ENCODE measurements around the gene ATXN7.

Gene ATXN7

DNA sequence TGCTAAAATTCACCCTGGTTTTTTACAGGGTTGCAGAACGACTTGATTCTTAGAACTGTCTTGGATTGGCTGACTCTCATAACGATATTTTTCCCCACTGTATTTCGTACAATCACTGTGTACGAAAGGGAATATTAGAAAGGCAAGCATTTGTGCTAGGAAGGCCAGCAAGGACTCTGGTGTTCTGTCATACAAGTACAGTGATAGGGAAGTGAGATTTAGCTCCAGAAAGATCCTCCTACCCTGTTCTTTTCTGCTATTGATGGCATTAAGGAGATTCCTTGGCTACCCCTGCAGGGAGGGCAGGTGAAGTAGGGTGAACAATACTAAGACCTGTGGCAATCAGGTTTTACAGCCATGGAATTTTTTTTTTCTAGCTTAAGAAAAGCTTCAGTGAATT lies 102.3 kb downstream of the ATXN7 start:
- no peak for DNase-seq

DNA sequence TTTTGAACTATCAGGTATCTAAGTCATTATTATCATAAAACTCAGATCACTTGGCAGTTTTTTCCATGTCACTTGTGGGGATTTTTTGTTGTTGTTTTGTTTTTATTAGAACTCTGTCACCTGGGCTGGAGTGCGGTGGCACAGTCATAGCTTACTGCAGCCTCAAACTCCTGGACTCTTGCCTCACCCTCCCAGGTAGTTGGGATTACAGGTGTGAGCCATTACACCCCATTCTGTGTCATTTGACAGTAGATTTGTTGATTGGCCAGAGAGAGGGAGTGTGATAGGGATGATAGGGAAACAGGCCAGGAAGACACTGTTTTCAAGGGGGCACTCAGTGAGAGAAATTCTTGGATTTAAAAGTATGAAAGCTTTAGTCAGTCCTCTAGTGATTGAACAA lies 103.2 kb downstream of the ATXN7 start:
- no peak for DNase-seq

DNA sequence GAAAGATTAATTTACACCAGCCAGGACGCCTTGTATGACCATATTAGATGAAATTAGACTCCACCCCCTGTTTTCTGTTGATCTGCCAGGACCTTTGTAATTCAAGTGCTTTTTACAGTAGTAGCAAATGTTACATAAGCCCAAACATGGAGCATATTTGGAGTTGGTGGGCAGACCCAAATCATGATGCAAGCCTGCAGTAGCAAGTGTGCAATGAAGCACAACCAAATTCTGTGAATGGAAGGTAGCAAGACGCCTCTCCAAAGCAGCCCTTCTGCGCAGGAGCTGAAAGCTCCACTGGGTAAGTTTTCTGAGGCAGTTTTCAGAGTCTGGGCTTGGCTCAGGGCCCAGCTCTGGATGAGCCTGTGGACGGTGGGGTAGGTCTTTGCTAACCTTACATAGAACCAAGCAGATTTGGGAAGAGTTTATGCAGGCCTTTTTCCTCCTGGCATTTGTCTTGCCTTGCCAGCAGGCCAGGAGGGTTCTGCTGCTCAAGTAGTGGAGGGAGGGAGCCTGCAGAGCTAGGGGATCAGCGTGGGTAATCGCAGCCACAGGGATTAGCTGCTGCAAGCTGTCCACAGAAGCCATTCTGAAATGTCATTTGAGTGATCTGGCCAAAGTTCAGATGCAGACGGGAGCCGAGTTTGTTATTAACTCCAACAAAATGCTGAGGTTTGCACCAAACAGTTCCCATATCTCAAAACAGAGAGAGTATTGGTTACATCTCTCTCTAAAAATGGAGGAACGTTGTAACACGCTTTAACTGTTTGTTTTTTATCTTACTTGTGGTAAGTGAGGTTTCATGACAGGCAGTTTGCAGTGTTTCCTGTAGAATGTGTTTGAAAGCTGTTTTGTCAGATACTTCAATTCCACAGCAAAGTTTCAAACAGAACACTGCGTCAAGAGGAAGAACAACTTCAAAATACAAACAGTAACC lies 104.3 kb downstream of the ATXN7 start:
- DNase-seq: peak; percentile 66

DNA sequence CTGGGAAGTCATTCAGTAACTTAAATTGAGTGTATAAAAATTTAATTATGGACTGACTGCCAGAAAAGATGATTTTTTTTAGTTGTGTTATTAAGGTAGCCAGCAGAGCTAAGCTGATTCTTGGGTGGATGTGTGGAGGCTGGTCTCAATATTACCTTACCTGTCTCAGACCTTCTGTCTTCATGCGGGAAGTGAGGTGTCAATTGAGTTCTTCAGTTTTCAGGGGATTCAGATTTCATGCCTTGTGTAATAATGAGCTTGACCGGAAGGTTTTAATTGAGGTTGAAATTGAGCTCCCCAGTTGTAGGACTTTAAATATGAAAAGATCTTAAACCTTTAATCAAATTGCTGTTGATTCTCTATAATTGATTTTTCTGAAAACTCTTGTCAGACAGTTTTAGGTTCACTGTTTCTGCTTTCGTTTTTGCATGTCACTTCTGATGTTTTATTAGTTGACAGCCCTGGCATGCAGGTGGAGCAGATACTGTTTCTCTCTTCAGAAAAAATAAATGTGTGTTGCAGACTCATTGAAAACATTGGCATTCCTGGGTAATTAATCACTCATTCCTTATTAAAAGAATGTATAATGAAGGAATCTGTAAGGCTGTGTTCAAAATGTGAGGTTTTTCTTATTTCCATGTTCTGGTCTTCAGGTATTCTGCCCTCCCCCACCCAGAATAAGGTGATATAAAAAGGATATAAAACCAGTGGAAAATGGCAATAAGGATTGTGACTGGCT lies 105.1 kb downstream of the ATXN7 start:
- no peak for DNase-seq

DNA sequence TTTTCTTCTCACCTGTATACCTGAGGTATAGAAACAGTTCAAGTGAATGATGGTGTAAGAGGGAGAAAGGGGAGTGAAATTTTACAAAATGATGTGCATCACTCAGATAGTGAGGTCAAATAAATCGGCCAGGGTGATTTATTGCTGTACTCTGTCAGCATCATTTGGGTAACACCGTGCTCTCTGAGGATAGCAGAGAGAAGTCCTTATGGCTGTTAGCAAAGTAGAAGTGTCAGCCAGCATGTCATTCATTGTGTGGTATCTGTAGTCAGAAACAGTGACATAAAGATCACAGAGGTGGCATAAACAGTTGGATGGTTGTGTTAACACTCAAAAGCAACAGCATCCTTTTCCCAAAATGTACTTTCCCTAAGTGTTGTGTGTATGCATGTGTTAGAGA lies 106.2 kb downstream of the ATXN7 start:
- no peak for DNase-seq

DNA sequence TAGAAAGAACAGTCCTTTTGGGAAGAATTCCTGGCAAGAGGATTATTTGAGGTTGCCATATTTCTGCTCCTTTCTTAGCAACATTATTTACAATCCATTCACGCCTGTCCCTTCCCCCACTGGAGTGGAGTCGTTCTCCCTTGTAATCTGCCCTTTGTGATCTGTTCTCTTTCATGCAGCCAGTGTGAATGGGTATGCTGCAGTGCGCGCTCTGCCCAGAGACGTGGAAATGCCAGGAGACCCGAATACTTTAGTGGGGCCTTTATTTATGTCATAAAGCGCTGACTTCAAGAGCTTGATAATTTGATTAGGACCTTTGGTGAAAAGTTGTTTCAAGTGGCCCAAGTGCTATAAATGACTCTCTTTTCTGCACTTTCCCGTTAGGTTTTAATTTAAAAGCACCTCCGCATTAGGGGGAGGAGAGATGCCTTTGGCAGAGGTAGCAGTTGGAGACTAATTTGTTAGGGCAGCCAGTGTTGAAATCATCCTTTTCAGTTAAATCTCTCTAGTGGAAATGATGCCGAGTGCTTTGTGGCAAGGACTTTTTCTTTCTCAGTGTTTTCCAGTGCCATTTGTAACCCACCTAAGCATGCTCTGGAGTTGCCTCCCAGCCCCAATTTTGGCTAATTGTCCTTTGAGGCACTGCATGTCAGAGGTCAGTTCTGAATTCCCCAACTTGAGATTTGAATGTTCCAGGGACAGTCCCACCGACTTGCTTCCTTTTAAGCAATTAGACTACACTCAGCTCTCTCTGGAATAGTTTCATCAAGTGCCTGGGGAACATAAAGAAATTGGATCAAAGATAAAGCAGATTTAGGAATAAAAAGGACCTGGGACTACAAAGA lies 107.2 kb downstream of the ATXN7 start:
- DNase-seq: peak; percentile 83

DNA sequence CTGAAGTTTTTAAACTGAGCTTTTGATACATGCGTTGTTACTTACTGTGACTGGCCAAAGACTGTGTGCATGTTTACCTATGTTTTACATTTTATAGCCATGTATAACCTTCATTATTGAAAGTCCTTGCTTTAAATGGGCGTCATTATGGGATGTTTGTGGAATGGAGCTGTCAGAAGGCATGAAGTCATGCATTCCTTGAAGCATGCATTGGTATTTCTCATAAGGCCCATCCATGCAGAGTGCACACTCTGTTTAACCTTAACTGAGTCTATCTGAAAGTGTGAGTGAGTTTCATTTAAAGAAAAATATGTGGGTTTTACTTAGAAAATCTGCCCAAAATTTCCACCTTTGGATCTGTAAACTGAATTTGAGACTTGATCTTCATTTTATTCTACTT lies 108.5 kb downstream of the ATXN7 start:
- peak; percentile 61 for DNase-seq

DNA sequence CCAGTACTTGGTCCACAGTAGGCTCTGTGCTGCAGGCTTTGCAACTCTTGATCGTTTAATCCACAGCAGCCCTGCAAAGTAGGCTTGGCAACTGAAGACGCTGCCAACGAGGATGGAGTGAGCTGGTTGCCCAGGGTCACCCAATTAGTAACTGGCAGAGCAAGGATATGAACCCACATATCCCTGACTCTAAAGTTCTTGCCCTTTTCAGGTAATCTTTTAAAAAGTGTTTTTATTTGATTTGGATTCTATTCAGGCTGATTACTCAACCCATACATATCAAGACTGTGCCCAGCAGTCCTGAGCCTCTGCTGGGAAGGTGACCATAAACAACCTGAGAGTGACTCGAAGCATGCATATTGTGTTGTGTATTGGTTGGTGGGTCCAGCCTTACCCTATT lies 109.3 kb downstream of the ATXN7 start:
- DNase-seq: no peak

DNA sequence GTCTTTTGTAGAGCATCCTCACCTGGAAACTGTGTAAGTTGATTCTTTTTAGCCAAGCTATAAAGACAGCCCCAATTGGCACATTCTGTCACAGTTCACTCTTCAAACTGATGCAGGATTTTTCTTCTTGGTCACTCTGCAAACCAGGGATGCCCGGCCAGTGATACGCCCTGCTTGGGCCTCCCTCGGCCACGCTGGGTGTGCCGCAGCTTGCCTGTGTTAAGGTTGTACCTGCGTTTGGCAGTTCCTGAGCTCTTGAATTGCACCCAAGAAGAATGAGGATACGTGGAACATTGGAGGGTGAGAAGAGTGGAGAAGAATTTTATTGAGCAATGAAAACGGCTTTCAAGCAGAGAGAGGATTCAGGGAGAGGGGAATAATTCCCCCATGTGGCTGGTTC lies 109.7 kb downstream of the ATXN7 start:
- DNase-seq: no peak

DNA sequence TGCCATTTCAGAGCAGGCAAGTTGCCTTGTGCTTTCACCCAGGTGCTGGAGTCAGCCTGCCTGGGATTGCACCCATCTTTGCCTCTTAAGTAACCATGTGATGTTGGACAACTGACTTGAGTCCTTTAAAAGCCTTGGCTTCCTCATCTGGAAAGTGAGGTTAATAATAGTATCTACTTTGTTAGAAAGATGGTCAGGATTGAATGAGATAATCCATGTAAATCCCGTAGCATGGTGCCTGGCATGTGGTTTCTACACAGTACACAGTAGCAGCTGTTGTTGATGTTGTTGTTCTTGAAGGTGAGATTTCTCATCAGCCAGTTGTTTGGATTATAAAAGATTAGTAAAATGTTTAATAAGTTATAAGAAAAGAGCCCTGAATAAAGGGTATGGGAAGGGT lies 110.8 kb downstream of the ATXN7 start:
- DNase-seq: no peak

DNA sequence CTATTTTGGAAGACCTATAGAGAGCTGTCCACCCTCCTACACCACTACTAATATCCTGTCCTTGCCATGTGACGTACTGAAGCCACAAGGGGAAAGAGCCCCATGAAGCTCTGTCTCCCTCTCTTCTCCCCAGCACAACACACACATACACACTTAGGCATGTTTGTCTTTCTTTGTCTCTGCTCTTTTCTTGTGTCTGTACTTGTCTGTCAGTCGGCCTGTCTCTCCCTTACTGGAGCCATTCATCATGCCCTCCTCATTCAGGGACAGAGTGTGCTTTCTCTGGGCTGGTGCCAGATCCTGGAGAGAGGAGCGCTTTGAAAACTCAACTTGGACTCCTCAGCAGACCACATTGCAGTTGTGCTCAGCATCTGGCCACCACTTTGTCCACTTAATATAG lies 112.1 kb downstream of the ATXN7 start:
- DNase-seq: peak; percentile 50

DNA sequence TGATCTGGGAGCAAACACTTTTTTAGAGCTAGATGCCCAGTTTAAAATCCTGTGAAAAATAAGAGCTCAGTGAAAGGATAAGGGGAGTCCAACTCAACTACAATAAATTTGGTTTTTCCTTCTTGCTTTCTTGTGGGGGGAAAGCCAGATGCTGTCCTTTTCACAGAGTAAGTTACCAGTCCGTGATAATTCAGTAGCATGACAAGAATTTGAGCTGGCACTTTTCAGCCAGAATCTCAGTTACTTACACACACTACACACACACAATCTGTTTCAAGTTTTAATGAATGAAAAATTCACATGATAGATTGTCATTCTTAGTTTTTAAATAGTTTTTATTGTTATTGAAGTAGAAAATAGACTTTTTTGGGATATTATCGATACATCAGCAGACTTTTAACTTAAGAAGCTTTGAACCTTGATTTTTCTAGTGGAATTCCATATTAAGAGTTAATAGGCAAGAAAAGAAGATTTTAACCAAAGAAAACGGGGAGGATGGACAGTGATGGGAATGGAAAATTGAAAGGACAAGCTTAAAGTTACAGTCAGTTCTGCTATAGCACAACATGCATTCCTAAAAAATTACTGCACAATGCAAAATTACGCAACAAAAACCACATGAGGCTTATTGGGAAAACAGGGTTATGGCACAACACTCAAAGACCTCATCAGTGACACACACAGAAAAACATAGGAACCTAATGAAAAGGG lies 112.6 kb downstream of the ATXN7 start:
- no peak for DNase-seq

DNA sequence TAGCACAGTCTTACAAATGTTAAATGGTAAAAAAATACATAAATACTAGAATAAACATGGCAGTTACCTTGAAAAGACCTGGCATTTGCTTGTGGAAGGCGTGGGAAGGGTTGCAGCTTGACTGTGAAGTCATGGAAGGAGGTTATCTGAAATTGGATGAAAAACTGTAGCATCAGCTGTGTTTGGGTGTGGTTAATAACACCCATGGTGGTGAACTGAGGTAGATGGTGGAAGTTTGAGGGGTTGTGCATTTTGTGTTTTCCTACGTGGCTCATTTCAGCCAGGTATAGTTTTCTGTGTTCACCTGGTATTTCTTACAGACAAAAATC lies 113.2 kb downstream of the ATXN7 start:
- no peak for DNase-seq

DNA sequence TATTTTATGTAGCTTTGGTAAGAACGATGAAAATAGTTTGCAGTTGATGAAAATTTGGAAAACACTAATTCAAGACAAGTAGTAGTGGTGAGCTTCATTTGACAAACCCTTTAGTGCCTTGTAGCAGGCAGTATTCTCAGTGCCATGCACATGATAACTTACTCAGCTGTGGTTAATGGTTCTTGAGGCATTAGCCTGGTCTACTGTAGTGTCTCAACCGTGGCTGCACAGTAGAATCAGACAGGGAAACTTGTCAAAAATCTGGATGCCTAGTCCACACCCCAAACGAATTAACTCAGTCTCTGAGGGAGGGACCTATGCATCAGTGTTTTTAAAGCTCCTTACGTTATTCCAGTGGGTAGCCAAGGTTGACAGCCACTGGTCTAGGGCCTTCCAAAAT lies 114.2 kb downstream of the ATXN7 start:
- no peak for DNase-seq

DNA sequence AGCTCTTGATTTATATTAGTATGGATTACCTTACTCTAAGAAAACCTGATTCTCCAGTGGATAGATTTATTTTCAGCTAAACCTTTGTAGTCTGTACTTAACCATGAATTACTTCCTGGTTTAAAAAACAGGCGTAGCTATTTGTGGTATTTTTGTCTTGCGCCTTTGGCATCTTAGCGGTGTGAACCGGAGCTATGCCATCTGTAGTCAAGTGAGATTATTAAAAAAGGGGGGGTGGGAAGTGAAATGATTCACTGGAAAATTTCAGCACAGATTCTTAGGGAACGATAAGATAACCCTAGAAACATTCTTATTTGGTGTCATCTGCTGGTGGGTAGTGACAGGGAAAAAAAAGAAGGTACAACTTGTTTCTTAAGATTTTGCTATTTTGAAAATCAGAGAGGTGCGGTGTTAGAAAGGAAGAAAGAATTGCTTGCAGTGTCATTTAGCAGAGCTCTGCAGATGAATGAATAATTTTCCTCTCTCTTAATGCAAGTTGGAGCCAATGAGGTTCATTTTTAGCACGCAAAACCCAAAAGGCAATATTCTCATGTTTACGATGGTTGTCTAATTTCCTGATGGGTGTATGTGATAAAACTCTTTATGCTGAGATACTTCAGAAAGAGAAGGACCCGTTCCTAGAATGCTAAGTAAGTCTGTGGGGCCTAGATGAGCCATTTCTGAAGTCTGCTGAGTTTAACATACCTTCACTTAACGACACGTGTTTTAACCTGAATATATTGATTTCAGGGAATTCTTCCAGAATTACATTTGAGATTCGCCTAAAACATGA lies 115.6 kb downstream of the ATXN7 start:
- no peak for DNase-seq

DNA sequence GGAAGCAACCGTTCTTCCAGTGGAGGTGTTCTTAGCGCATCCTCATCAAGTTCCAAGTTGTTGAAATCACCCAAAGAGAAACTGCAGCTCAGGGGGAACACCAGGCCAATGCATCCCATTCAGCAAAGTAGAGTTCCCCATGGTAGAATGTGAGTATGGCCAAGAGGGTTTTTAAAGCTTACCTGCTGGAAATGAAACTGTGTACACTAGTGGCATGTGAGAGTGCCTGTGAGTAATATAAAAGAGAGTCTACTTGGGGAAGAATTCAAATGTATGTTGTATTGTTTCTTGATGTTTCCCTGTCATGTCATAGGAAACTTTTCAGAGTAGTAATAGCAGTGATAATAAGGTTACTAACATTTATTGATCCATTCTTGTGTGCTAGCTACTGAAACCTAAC lies 116.4 kb downstream of the ATXN7 start:
- no peak for DNase-seq

DNA sequence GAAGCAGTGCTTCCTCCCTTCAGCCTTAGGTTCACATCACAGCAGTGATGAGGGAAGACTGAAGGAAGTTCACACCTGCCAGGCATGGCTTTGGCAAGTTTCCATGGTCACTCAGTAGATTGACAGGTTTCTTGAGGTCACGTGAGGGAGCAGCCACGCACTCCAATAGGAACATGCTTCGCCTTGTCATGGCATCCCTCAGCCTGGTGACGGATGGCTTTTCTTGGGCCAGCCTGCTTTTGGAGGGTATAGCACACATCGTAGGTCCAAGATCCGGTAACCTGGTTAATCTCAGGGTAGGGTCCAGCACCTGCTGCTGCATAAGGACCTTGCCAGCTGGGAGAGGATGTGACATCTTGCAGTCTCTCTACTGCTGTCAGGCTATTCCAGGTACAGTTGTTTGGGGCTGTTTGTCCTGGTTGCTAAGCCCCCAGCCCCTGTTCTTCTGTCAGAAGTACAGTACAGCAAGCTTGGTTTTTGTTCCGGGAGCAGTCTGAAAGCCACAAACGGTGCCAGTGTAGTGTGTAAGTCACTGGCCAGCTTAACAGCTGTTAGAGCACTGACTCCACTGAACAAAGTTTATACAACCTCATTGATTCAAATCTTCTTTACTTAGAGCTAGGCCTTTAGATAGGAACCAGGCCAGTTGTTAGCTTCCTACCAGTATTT lies 117.3 kb downstream of the ATXN7 start:
- DNase-seq: no peak

DNA sequence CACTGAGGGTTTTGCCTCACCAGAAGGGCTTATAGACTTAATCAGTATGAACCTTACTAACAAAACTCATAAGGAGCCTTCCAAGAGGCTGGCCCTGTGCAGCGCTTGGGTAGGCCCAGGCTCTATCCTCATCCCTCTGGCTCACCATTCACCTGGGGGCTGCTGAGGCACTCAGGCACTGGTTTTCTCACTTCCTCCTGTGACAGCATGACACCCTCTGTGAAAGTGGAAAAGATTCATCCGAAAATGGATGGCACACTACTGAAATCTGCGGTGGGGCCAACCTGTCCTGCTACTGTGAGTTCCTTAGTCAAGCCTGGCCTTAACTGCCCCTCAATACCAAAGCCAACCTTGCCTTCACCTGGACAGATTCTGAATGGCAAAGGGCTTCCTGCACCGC lies 118.3 kb downstream of the ATXN7 start:
- DNase-seq: no peak

DNA sequence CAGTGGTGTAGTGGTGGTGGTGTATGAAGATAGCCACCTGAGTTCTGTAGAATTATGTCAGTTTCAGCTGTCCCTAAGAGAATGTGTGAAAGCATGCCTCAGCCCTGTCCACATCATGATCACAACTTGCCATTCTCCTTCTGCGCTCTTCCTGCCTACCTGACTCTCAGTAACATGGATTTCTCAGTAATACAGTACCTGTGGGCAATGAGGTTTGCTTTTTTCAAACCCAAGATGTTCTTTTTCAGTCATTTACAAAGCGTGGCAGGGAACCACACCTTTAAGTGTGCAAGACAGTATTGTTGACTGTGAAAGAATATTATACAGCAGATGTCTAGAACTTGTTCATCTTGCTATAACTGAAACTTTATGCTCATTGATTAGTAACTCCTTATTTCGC lies 120.7 kb downstream of the ATXN7 start:
- no peak for DNase-seq

DNA sequence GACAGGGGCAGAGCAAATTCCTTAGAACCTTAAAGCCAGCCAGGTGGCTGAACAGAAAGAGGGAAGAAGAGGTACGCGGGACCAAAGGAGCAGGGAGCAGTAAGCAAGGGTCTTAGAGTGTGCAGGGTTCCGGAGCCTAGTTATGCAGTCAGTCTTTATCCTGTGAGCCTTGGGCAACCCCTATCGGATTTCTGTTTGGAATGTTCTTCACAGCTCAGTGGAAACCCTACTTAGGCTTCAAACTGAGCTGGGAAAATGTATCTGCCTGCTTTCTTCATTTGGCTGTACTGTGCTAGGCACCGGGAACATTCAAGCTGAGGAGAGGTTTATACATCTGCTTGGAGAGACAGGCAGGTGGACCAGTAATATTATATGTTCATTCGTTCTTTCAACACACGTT lies 122.5 kb downstream of the ATXN7 start:
- DNase-seq: no peak

DNA sequence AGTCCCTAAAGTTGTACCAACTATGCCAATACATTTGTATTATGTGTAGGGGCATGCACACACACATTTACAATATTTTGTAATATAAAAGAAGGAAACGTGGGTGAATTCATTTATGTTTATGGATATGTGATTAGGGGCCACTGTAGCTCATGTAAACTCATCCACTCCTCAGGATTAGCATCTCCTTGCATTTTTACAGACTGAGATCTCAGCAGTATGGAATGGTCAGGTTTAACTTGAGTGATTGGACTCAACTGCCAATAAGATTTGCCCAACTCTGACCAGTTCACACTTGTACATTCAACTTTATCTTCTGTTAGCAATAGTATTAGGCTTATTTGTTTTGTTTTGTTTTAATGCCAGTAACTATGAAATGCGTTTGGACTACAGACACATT lies 123.2 kb downstream of the ATXN7 start:
- no peak for DNase-seq
